Esophagus mucosa (tissue), 1 donor: Measurements from ENCODE around the gene NR2C1. TPM values are rescaled to one million over a fixed set of nuclear protein-coding genes. Genes with fewer than 3 reads are reported as not detected.

Experiments used
- total RNA-seq: library from RNA; stranded (reverse); gene quantifications from one replicate; pipeline ENCODE4 v1.2.4, GENCODE V29; 2023
- donor health status: DM: yes; HTN: yes; CAD: no.

The NR2C1 gene
- total RNA-seq, 1 donor from 2014 or later: 13.0 TPM

Other genes starting within 250 kb of the NR2C1 start
- 91.3 TPM for gene NDUFA12, start 69.9 kb downstream of the NR2C1 start, total RNA-seq
- gene FGD6, start 143.8 kb upstream of the NR2C1 start, total RNA-seq: 10.8 TPM
- 49.9 TPM for gene VEZT, start 144.2 kb upstream of the NR2C1 start, total RNA-seq